ENCODE measurements around the gene THBD. TPM values are rescaled to one million over a fixed set of nuclear protein-coding genes. Genes with fewer than 3 reads are reported as not detected.

Gene THBD
- total RNA-seq, 1 experiment from 2014 or later: not detected

DNA sequence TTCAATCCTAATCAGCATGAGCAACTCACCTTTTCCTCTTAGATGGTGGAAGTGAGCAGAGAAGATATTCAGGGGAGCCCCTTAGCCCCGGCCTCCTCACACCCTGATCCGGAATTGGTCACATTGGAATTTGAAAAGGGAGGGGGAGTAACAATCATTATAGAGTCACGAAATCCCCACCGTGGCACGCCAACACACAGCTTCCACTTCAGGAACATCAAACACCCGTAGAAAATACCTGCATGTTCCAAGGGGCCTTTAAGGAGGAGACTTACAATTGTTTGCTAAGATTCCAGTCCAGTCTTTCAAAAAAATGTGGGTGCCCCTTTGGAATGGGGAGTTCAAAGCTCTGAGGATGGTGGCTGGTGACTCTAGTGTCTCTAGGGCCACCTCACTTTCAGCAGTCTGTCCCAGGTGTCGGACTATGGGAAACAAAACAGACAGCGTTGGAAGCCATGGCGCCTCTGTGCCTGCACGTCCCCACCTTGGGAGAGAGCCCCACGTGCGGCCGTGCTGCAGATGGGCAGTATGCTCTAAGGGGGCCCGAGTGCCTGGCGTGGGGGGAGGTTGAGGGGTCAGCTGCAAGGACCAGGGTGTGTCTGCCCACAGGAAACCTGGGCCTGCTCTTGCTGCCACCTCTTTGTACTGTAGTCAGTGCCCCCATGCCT is 34.2 kb upstream of the THBD start:
- no peak overlapping the region for H3K4me3 Mint-ChIP-seq (ENCODE audit: low read depth, unreplicated experiment)
- TF ChIP-seq, protein P1, sequence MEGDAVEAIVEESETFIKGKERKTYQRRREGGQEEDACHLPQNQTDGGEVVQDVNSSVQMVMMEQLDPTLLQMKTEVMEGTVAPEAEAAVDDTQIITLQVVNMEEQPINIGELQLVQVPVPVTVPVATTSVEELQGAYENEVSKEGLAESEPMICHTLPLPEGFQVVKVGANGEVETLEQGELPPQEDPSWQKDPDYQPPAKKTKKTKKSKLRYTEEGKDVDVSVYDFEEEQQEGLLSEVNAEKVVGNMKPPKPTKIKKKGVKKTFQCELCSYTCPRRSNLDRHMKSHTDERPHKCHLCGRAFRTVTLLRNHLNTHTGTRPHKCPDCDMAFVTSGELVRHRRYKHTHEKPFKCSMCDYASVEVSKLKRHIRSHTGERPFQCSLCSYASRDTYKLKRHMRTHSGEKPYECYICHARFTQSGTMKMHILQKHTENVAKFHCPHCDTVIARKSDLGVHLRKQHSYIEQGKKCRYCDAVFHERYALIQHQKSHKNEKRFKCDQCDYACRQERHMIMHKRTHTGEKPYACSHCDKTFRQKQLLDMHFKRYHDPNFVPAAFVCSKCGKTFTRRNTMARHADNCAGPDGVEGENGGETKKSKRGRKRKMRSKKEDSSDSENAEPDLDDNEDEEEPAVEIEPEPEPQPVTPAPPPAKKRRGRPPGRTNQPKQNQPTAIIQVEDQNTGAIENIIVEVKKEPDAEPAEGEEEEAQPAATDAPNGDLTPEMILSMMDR (IDR thresholded peaks at IDR 0.05; ENCODE audit: unreplicated experiment): no peak
- intact Hi-C loops (cut with micrococcal nuclease; ENCODE audit: unreplicated experiment): no loop called here
- CTCF ChIA-PET: no interaction called here
- no TSS peak for BruUV-seq (replicated peaks)
- H3K27me3 Mint-ChIP-seq (ENCODE audit: unreplicated experiment): peaks cover 15% of the 10 kb centered on the region
- no peak for DNase-seq
- H3K4me1 Mint-ChIP-seq (ENCODE audit: low read depth, unreplicated experiment): no peaks in the 10 kb centered on the region
- no peak overlapping the region for H3K27ac Mint-ChIP-seq (ENCODE audit: unreplicated experiment)
- no peaks in the 10 kb centered on the region for H3K36me3 Mint-ChIP-seq (ENCODE audit: insufficient read depth, unreplicated experiment)
- no peaks in the 10 kb centered on the region for H3K9me3 Mint-ChIP-seq (ENCODE audit: low read depth, unreplicated experiment)

DNA sequence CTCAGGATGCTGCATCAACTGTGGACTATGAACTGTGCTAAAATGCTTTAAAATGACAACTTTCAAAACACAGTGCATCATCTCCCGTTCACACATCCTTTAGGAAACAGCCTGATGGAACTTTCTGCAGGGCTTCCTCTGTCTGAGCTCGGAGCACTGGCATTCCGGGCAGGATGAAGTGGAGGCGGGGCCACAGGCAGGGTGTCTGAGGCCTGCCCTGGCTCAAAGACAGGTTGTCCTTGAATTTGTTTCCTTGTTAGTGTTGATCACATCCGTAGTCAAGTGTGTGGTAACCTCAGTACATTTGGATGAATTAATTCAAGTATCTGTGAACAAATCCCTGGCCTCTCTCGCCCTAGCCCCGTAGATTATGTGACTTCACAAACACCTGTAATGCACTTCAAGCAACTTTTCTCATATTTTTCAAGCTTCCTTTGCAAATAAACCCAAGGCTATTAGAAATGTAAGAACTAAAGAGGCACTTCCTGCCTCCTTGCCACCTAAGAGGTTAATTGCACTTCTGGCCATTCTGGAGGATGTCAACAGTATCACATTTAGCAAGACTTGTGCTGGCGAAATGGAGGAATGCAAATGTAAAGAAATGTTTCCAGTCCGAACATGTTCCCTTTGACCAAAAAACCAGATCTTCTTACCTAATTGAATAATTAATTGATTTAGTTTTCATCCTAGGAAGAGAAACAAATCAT is 33.5 kb upstream of the THBD start:
- H3K9me3 Mint-ChIP-seq (ENCODE audit: low read depth, unreplicated experiment): no peaks in the 10 kb centered on the region
- H3K4me3 Mint-ChIP-seq (ENCODE audit: low read depth, unreplicated experiment): no peak overlapping the region
- CTCF ChIA-PET: no interaction called here
- BruUV-seq (replicated peaks): no TSS peak
- no peaks in the 10 kb centered on the region for H3K36me3 Mint-ChIP-seq (ENCODE audit: insufficient read depth, unreplicated experiment)
- H3K4me1 Mint-ChIP-seq (ENCODE audit: low read depth, unreplicated experiment): no peaks in the 10 kb centered on the region
- H3K27me3 Mint-ChIP-seq (ENCODE audit: unreplicated experiment): peaks cover 10% of the 10 kb centered on the region
- H3K27ac Mint-ChIP-seq (ENCODE audit: unreplicated experiment): no peak overlapping the region
- DNase-seq: no peak
- TF ChIP-seq, protein P1 (IDR thresholded peaks at IDR 0.05; ENCODE audit: unreplicated experiment): no peak
- intact Hi-C loops (cut with micrococcal nuclease; ENCODE audit: unreplicated experiment): no loop called here

DNA sequence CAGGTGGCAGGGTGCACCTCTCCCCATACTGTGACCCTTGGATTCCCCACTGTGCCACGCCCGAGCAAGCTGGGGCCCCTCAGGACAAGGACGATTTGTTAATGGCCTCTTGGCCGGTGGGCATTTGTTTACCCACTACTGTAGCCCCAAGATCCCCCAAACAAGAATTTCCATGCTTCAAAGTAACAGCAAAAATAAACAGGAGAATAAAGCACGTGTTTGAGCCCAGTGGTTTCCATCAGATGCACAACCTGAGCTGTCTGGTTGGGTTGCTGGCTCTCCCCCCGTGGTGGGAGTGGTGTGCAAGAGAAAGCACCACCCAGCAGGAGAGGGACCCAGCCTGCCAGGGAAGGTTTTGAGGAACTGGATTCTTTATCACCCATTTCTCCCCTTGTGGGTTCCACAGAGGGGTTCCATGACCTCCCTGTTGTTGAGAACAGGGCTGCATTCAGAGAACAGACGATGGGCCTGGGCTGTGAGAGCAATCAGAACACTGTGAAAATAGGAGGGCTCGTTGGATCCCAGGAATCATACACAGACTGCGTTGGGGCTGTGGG is 31.9 kb upstream of the THBD start:
- no peak overlapping the region for H3K27ac Mint-ChIP-seq (ENCODE audit: unreplicated experiment)
- no peaks in the 10 kb centered on the region for H3K36me3 Mint-ChIP-seq (ENCODE audit: insufficient read depth, unreplicated experiment)
- peaks cover 18% of the 10 kb centered on the region for H3K27me3 Mint-ChIP-seq (ENCODE audit: unreplicated experiment)
- intact Hi-C loops (cut with micrococcal nuclease; ENCODE audit: unreplicated experiment): no loop called here
- H3K4me1 Mint-ChIP-seq (ENCODE audit: low read depth, unreplicated experiment): no peaks in the 10 kb centered on the region
- BruUV-seq (replicated peaks): no TSS peak
- DNase-seq: no peak
- TF ChIP-seq, protein P1 (IDR thresholded peaks at IDR 0.05; ENCODE audit: unreplicated experiment): no peak
- CTCF ChIA-PET: no interaction called here
- no peaks in the 10 kb centered on the region for H3K9me3 Mint-ChIP-seq (ENCODE audit: low read depth, unreplicated experiment)
- H3K4me3 Mint-ChIP-seq (ENCODE audit: low read depth, unreplicated experiment): no peak overlapping the region

DNA sequence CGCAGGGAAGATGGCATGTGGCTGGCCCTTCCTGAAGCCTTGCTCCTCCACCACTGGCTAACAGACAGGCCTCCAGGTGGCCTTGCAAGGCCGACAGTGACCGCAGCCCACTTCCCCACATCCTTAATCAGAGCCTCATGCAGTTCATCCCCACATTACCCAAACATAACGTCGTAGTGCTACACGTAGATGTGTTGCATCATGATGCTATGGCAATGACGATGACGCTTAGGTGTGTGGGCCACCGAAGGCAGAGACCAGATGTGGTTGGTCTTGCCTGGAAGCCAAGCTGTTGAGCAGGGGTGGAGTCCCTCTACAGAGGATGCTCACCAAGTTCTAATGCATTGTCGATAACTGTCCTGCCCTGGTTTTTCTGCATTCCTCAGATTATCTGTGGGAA is 31.0 kb upstream of the THBD start:
- Mint-ChIP-seq H3K4me3 (ENCODE audit: low read depth, unreplicated experiment) (no peak overlapping the region), H3K27ac (ENCODE audit: unreplicated experiment) (no peak overlapping the region), H3K27me3 (ENCODE audit: unreplicated experiment) (peaks cover 20% of the 10 kb centered on the region), H3K4me1 (ENCODE audit: low read depth, unreplicated experiment) (no peaks in the 10 kb centered on the region), H3K36me3 (ENCODE audit: insufficient read depth, unreplicated experiment) (no peaks in the 10 kb centered on the region), H3K9me3 (ENCODE audit: low read depth, unreplicated experiment) (no peaks in the 10 kb centered on the region)
- BruUV-seq (replicated peaks): no TSS peak
- TF ChIP-seq, protein P1 (IDR thresholded peaks at IDR 0.05; ENCODE audit: unreplicated experiment): no peak
- CTCF ChIA-PET: no interaction called here
- DNase-seq: no peak
- intact Hi-C loops (cut with micrococcal nuclease; ENCODE audit: unreplicated experiment): no loop called here

Data from Calu3 (cell line).